Lower leg skin (tissue), 3 donors: ENCODE data around the gene TMEM101.

Source experiments
- CTCF ChIP-seq, 3 donors: fragments of 450-650 bp; IDR thresholded peaks; one replicate each; pipeline ENCODE4 v1.5.1; 2016; ENCODE audit warnings: antibody characterized with exemption in 3 of 3, mild to moderate bottlenecking in 3 of 3, moderate library complexity in 2 of 3
- POLR2A ChIP-seq, 2 donors: fragments of 450-650 bp; IDR thresholded peaks; one replicate each; pipeline ENCODE4 v1.6.1; 2016 to 2017; ENCODE audit warnings: antibody characterized with exemption in 2 of 2, mild to moderate bottlenecking in 1 of 2, moderate library complexity in 1 of 2

DNA sequence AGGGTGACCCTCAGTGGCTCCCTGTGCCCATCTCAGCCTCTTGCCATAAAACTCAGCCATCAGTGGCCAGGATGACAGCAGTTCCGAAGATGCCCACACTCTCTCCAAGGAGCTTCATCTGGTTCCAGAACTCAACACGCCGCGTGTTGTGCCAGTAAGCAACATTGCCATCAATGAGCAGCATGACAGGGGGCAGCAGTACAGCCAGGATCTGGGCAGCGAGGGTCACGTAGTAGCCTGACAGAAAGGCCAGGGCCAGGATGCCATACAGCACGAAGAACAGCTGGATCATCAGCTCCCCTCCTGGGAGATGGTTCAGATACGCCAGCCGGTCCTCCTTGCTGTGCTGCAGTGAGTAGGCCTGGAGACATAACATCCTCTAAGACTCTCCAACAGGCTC, 2.9 kb downstream of the TMEM101 start:
- no peak for TF ChIP-seq POLR2A (IDR thresholded peaks at IDR 0.05)
- TF ChIP-seq CTCF (IDR thresholded peaks at IDR 0.05), result no peak
